CD14-positive monocyte (primary cell): Measurements from ENCODE around the gene NHLH2. TPM values are rescaled to one million over a fixed set of nuclear protein-coding genes. Genes with fewer than 3 reads are reported as not detected.
A peak's percentile ranks its signal among the peaks of the same experiment; 100 is the strongest.

ENCODE experiments used
- DNase-seq, 3 donors: peaks; one replicate each; pipeline ENCODE4 v3.0.0-alpha.2; 2011 to 2022
- H2AFZ ChIP-seq: 2 replicates; pipeline ENCODE4 v1.6.0; 2012; ENCODE audit warnings: mild to moderate bottlenecking, low read depth, low read length, inconsistent platforms; ENCODE audit not compliant: insufficient read depth, poor library complexity, severe bottlenecking
- H3K27ac ChIP-seq, 2 donors: 1 replicate in 1 of 2; 2 replicates in 1 of 2; pipeline ENCODE4 v1.5.1; 2012 to 2013; ENCODE audit warnings: low read length in 2 of 2, control low read depth in 1 of 2, inconsistent platforms in 1 of 2, low read depth in 1 of 2, mild to moderate bottlenecking in 1 of 2
- H3K27me3 ChIP-seq, 2 donors: one replicate each; pipeline versions ENCODE4 v1.6.0 to v1.6.1; 2011 to 2013; ENCODE audit warnings: low read length in 2 of 2; ENCODE audit not compliant: control insufficient read depth in 2 of 2, insufficient read depth in 2 of 2
- H3K36me3 ChIP-seq, 2 donors: replicated peaks in 1 of 2; 1 replicate in 1 of 2; 2 replicates in 1 of 2; pipeline versions ENCODE4 v1.5.1 to v1.6.1; 2012 to 2013; ENCODE audit warnings: low read length in 2 of 2, control low read depth in 1 of 2, inconsistent platforms in 1 of 2, mild to moderate bottlenecking in 1 of 2; ENCODE audit not compliant: insufficient read depth in 2 of 2, control insufficient read depth in 1 of 2
- H3K4me1 ChIP-seq, 2 donors: 1 replicate in 1 of 2; 2 replicates in 1 of 2; pipeline versions ENCODE4 v1.5.1 to v1.6.1; 2012 to 2013; ENCODE audit warnings: low read length in 2 of 2, control low read depth in 1 of 2, inconsistent platforms in 1 of 2, mild to moderate bottlenecking in 1 of 2, moderate library complexity in 1 of 2; ENCODE audit not compliant: insufficient read depth in 2 of 2, control insufficient read depth in 1 of 2
- H3K4me2 ChIP-seq: replicated peaks from 2 replicates; pipeline ENCODE3; 2012; ENCODE audit warnings: low read length, moderate library complexity, mild to moderate bottlenecking; ENCODE audit not compliant: poor library complexity, severe bottlenecking; ENCODE audit errors: extremely low read depth
- H3K4me3 ChIP-seq, 3 experiments: fragments of 200-600 bp in 1 of 3; sonication (generic) in 1 of 3; replicated peaks in 1 of 3; 1 replicate in 2 of 3; 2 replicates in 1 of 3; pipeline ENCODE4 v1.5.1; 2011 to 2013; ENCODE audit warnings: low read length in 3 of 3, mild to moderate bottlenecking in 3 of 3, control low read depth in 2 of 3, low read depth in 2 of 3, inconsistent platforms in 1 of 3, moderate library complexity in 1 of 3
- H3K79me2 ChIP-seq: 2 replicates; pipeline ENCODE4 v1.6.0; 2012; ENCODE audit warnings: mild to moderate bottlenecking, control low read depth, inconsistent platforms, low read length, moderate library complexity; ENCODE audit not compliant: insufficient read depth
- H3K9ac ChIP-seq: 2 replicates; pipeline ENCODE4 v1.6.0; 2017; ENCODE audit warnings: low read length, mild to moderate bottlenecking; ENCODE audit not compliant: insufficient read depth, poor library complexity, severe bottlenecking
- H3K9me3 ChIP-seq, 2 donors: replicated peaks in 1 of 2; 1 replicate in 1 of 2; 2 replicates in 1 of 2; pipeline versions ENCODE4 v1.5.1 to v1.6.1; 2012 to 2013; ENCODE audit warnings: low read length in 2 of 2, control low read depth in 1 of 2; ENCODE audit not compliant: control insufficient read depth in 1 of 2, insufficient read depth in 1 of 2
- H4K20me1 ChIP-seq: 2 replicates; pipeline ENCODE4 v1.6.0; 2012; ENCODE audit warnings: mild to moderate bottlenecking, low read length, control low read depth, moderate library complexity; ENCODE audit not compliant: insufficient read depth
- H3K27ac Mint-ChIP-seq, 7 donors: one replicate each; pipeline ENCODE4 v1.8.0; 2020; ENCODE audit warnings: mild to moderate bottlenecking in 7 of 7, mixed read lengths in 7 of 7, moderate library complexity in 6 of 7, inconsistent platforms in 2 of 7
- H3K27me3 Mint-ChIP-seq, 3 donors: one replicate each; pipeline ENCODE4 v1.8.0; 2021 to 2022; ENCODE audit warnings: low read depth in 3 of 3, mild to moderate bottlenecking in 3 of 3, mixed read lengths in 3 of 3, moderate library complexity in 3 of 3, inconsistent platforms in 1 of 3
- H3K36me3 Mint-ChIP-seq, 2 donors: one replicate each; pipeline ENCODE4 v1.8.0; 2020; ENCODE audit warnings: mixed read lengths in 2 of 2, inconsistent platforms in 1 of 2, mild to moderate bottlenecking in 1 of 2
- H3K4me1 Mint-ChIP-seq: one replicate; pipeline ENCODE4 v1.8.0; 2020; ENCODE audit warnings: mild to moderate bottlenecking, mixed read lengths
- H3K4me3 Mint-ChIP-seq, 2 donors: one replicate each; pipeline ENCODE4 v1.8.0; 2020; ENCODE audit warnings: mild to moderate bottlenecking in 2 of 2, mixed read lengths in 2 of 2, moderate library complexity in 1 of 2
- H3K9me3 Mint-ChIP-seq, 7 donors: one replicate each; pipeline ENCODE4 v1.8.0; 2020 to 2022; ENCODE audit warnings: mixed read lengths in 7 of 7, mild to moderate bottlenecking in 6 of 7, moderate library complexity in 6 of 7, inconsistent platforms in 2 of 7
- CTCF ChIP-seq: fragments of 200-600 bp; IDR thresholded peaks from one replicate; pipeline ENCODE4 v1.8.0; 2022; ENCODE audit warnings: antibody characterized with exemption, mild to moderate bottlenecking
- WGBS: methylation state at CpG from one replicate; pipeline ENCODE4 v1.1.5; 2013; ENCODE audit warnings: missing lambda C conversion rate; ENCODE audit not compliant: insufficient coverage; 5-methylcytosine and 5-hydroxymethylcytosine counted together
- intact Hi-C, 2 donors: fragments of 100-400 bp; cut with micrococcal nuclease; formaldehyde crosslinking; loops; one replicate each; pipeline versions ENCODE4 v1.15.0 to v1.15.1; 2023
- polyA plus RNA-seq, 3 donors: library from polyadenylated mRNA; depleted of rRNA in 1 of 3; unstranded in 2 of 3; stranded (reverse) in 1 of 3; fragments of 300-500 nt in 2 of 3; fragments of >200 nt in 1 of 3; fragmentation: Illumina TruSeq in 2 of 3; gene quantifications; 1 replicate in 2 of 3; 2 replicates in 1 of 3; pipeline ENCODE4 v1.2.3, GENCODE V29; 2012 to 2021

The NHLH2 gene
- polyA plus RNA-seq, 3 donors = 0.03 TPM; not detected in 2

- H3K4me1 Mint-ChIP-seq = peaks cover 49% of the 10 kb centered on the region
- peak overlapping the region in 1 of 2 donors; percentile 88 for H3K27ac ChIP-seq
- H3K36me3 ChIP-seq = no peaks in the 10 kb centered on the region
- no peaks in the 10 kb centered on the region for H3K27me3 ChIP-seq
- peak overlapping the region; percentile 48 to 82 (median 54) for H3K4me3 ChIP-seq
- 13% methylated on average over 61 of the region's 80 CpGs for WGBS
- intact Hi-C loops = loop anchor here in 1 of 2 donors (5.0 kb wide), 1 partner anchor 149 kb away; the partner anchor contains the start of gene SLC22A15
- H3K9ac ChIP-seq = peak overlapping the region; percentile 70
- peak overlapping the region; percentile 84 for H2AFZ ChIP-seq
- H3K9me3 ChIP-seq = no peaks in the 10 kb centered on the region
- H3K79me2 ChIP-seq = no peaks in the 10 kb centered on the region
- H3K27me3 Mint-ChIP-seq = peaks cover 3 to 7% (median 5%) of the 10 kb centered on the region in 3 donors
- H3K4me2 ChIP-seq = peak overlapping the region; percentile 85
- peak overlapping the region; percentile 86 to 96 for H3K4me3 Mint-ChIP-seq
- H3K9me3 Mint-ChIP-seq = peaks cover 0 to 3% (median 0%) of the 10 kb centered on the region in 7 donors
- H3K27ac Mint-ChIP-seq = peak overlapping the region; percentile 81 to 97 (median 95)
- no peaks in the 10 kb centered on the region for H4K20me1 ChIP-seq
- peaks cover 38 to 49% of the 10 kb centered on the region in 2 donors for H3K4me1 ChIP-seq
- peak; percentile 40 to 55 (median 45) for DNase-seq
- TF ChIP-seq CTCF = no peak
- H3K36me3 Mint-ChIP-seq = peaks cover 0 to 3% of the 10 kb centered on the region in 2 donors
These were observed 12.6 kb downstream of the NHLH2 start for GRCh38 chr1:115828101-115829022.

GRCh38 chr1:115827452-115828044 is 13.4 kb downstream of the NHLH2 start:
- Histone ChIP-seq H3K27me3 (no peaks in the 10 kb centered on the region), H3K4me1 (peaks cover 38 to 49% of the 10 kb centered on the region in 2 donors), H3K4me2 (peak overlapping the region; percentile 85), H3K79me2 (no peaks in the 10 kb centered on the region), H3K27ac (peak overlapping the region in 1 of 2 donors; percentile 78), H3K9me3 (no peaks in the 10 kb centered on the region), H3K9ac (peak overlapping the region; percentile 70), H3K36me3 (no peaks in the 10 kb centered on the region), H4K20me1 (no peaks in the 10 kb centered on the region), H2AFZ (peak overlapping the region; percentile 84), H3K4me3 (peak overlapping the region; percentile 48 to 82 (median 54))
- no CpG with 5 or more reads among the region's 7 CpGs for WGBS
- Mint-ChIP-seq H3K27ac (peak overlapping the region in 5 of 7 donors; percentile 42 to 92 (median 86)), H3K4me3 (peak overlapping the region; percentile 86 to 92), H3K4me1 (peaks cover 46% of the 10 kb centered on the region), H3K36me3 (peaks cover 0 to 3% of the 10 kb centered on the region in 2 donors), H3K27me3 (peaks cover 0 to 7% (median 5%) of the 10 kb centered on the region in 3 donors), H3K9me3 (peaks cover 0 to 3% (median 0%) of the 10 kb centered on the region in 7 donors)
- peak in 2 of 3 donors; percentile 44 to 47 for DNase-seq
- intact Hi-C loops = loop anchor here in 1 of 2 donors (5.0 kb wide), 1 partner anchor 150 kb away; the partner anchor contains the start of gene SLC22A15
- no peak for TF ChIP-seq CTCF
